HG02588 (cell line): ENCODE measurements around the gene NFRKB.

Experiments
- ATAC-seq: cut with Tn5 transposase; IDR thresholded peaks from one replicate; pipeline ENCODE4 v1.9.1; 2021; ENCODE audit warnings: mild to moderate bottlenecking, moderate library complexity; ENCODE audit not compliant: unreplicated experiment

Gene NFRKB

DNA sequence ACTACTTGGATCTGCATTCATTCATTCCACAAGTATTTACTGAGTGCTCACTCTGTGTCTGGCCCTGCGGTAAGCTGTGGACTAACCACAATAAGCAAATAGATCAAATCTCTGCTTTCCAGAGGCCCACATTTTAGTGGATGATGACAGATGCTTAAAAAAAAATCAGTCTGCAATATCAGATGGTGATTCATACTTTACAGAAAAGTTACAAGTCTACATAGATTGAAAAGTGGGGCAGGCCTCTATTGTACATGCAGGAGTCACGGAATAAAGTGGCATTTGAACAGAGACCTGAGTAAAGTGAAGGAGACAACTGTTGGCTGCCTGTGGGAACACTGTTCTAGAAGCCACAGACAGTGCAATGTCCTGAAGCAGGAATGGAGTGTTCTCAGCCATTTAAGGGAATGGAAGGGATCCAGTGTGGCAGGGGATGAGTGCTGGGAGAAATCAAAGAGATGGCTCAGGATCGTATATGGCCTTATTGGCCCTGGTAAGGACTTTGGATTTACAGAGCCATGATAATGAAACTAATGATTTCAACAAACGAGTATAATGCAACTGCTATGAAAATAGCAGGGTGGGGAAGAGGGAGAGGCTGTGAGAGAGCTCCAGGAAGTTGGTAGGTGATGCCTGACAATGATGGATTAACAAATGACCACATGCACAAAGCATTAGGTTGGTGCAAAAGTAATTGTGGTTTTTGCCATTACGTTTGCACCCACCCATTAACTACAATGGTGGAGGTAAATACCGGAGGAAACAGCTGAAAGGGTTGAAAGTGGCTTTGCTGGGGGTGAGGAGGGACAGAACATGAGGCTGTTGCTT, 48.7 kb downstream of the NFRKB start:
- no peak for ATAC-seq
